ENCODE results near the gene FAM90A1. TPM values are rescaled to one million over a fixed set of nuclear protein-coding genes. Genes with fewer than 3 reads are reported as not detected.
"Not testable (repeated sequence)": the region's sequence is repeated elsewhere in the genome, so short reads cannot be mapped to it uniquely, and the experiment has no call there.

The FAM90A1 gene
- total RNA-seq, 4 donors from 2014 or later: under 0.01 TPM; not detected in 3

DNA sequence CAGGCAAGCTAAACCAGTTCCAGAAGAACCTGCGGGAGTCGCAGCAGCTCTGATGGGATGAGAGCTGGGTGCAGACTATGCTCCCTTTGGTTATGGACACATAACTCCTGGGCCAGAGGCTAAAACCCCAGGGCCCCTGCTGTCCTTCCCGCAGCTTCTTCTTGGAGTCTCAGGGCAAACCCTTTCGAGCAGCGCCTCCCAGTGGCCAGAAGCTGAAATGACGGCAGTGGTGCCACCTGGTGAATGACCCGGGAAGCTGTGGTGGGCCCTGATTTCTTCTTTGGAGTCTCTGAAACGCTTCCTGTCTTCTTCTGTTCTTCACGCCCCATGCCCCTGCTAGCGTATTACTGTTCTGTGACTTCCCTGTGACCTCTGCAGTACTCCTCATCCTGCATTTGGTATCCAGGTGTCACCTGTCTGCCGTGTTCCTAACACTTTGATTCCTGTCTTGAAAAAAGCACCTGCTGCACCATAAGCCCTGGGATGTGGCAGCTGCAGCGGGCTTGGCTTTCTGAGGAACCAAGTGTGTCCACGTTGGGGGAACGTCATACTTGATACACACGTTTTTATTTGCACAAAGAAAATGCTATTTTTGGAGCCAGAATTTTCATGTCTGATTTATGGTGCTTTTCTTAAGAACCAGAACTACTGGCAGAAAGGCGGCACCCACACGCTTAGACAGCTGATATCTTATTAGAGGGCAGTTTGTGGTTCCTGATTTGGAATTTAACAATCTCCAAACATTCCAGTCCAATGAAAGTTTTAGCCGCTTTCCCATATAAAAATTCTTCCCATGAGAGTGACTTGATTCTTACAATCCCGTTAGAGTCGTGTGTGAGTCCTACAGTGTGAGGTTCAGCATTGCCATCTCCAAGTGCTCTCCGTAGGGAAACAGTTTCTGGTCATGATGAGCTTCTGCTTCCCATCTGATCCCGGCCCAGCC, 4.5 kb upstream of the FAM90A1 start:
- H3K36me3 ChIP-seq; DNase-seq (ENCODE audit: extremely low spot score); H3K4me3 ChIP-seq; H3K27me3 ChIP-seq; H3K27ac ChIP-seq (replicated peaks in 1 of 4); intact Hi-C loops (cut with DNase I); H3K9me3 ChIP-seq: not testable (repeated sequence)
- 61% methylated on average over 17 of the region's 22 CpGs for whole genome bisulfite sequencing
- H3K4me1 ChIP-seq: peaks cover 0 to 13% (median 7%) of the 10 kb centered on the region in 4 donors
- TF ChIP-seq, protein P1, sequence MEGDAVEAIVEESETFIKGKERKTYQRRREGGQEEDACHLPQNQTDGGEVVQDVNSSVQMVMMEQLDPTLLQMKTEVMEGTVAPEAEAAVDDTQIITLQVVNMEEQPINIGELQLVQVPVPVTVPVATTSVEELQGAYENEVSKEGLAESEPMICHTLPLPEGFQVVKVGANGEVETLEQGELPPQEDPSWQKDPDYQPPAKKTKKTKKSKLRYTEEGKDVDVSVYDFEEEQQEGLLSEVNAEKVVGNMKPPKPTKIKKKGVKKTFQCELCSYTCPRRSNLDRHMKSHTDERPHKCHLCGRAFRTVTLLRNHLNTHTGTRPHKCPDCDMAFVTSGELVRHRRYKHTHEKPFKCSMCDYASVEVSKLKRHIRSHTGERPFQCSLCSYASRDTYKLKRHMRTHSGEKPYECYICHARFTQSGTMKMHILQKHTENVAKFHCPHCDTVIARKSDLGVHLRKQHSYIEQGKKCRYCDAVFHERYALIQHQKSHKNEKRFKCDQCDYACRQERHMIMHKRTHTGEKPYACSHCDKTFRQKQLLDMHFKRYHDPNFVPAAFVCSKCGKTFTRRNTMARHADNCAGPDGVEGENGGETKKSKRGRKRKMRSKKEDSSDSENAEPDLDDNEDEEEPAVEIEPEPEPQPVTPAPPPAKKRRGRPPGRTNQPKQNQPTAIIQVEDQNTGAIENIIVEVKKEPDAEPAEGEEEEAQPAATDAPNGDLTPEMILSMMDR (IDR thresholded peaks at IDR 0.05): peak; percentile 52 to 70 (median 63)

DNA sequence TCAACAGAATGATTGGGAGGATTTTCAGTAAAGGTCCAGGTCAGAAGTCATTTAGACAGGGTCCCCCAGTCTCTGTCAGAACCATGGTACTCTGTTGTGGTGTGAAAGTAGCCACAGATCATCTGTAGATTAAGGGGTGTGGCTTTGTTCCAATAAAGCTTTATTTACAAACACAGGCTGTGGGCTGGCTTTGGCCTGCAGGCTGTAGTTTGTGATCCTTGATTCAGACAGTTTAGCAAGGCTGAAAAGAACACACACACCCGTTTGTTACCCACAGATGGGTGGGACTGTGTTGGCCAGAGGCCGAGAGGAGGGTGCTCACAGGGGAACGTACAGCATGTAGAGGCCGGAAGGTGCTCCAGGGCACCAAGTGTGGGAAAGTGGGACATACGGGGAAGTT, 3.6 kb upstream of the FAM90A1 start:
- H3K4me3 ChIP-seq; H3K36me3 ChIP-seq; DNase-seq (ENCODE audit: extremely low spot score); H3K27ac ChIP-seq (replicated peaks in 1 of 4); H3K27me3 ChIP-seq; intact Hi-C loops (cut with DNase I); H3K9me3 ChIP-seq: not testable (repeated sequence)
- WGBS: 60% methylated on average over 1 of the region's 5 CpGs
- peaks cover 0 to 14% (median 7%) of the 10 kb centered on the region in 4 donors for H3K4me1 ChIP-seq

DNA sequence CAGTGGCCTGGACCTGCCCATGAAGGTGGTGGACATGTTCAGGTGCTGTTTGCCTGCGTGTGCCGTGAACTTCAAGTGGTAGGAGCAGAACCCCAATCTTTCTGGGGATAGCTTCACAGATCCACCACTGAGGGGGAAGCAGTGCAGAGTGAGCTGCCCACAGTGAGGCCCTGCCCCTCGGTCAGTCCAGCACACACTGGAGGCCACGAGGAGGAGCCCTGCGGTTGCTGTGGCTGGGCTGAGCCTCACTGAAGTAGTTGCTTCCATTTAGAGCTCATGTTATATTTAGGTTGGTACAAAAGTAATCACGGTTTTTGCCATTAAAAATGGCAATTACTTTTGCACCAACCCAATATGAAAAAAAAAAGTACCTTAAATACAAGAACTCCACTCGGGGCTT, 2.1 kb upstream of the FAM90A1 start:
- H3K27me3 ChIP-seq; H3K4me3 ChIP-seq; intact Hi-C loops (cut with DNase I); H3K27ac ChIP-seq (replicated peaks in 1 of 4); DNase-seq (ENCODE audit: extremely low spot score); H3K36me3 ChIP-seq; H3K9me3 ChIP-seq: not testable (repeated sequence)
- H3K4me1 ChIP-seq: peaks cover 0 to 14% (median 7%) of the 10 kb centered on the region in 4 donors
- 64% methylated on average over 4 of the region's 7 CpGs for WGBS

DNA sequence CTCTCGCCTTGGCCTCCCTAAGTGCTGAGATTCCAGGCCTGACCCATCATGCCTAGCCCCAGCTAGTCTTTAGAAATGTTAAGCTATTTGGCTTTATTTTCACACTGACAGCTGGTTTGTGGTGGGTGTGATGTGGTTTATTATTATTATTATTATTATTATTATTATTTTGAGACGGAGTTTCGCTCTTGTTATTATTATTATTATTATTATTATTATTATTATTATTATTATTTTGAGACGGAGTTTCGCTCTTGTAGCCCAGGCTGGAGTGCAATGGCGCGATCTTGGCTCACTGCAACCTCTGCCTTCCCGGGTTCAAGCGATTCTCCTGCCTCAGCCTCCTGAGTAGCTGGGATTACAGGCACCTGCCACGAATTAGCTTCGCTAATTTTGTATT, 1.2 kb upstream of the FAM90A1 start:
- H3K9me3 ChIP-seq; intact Hi-C loops (cut with DNase I); H3K36me3 ChIP-seq; H3K27me3 ChIP-seq; DNase-seq (ENCODE audit: extremely low spot score); H3K27ac ChIP-seq (replicated peaks in 1 of 4); H3K4me3 ChIP-seq: not testable (repeated sequence)
- H3K4me1 ChIP-seq: peaks cover 0 to 14% (median 7%) of the 10 kb centered on the region in 4 donors
- 91% methylated on average over 10 of the region's 11 CpGs for WGBS

DNA sequence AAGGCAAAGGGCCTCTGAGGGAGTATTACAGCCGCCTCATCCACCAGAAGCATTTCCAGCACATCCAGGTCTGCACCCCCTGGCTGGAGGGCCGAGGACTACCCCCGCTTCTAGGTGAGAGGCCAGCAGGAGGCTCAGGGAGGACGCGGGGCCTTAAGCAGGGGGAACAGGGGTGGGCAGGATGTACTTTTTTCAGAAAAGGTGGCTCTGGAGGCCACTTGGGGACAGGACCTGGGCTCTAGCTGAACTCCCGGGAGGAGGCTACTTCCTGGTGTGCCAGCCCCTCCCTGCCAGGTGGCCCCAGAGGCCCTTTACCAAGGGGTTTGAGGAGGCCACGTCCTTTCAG, 287 bp upstream of the FAM90A1 start:
- peak overlapping the region; percentile 16 to 39 (median 30) for H3K4me3 ChIP-seq
- H3K36me3 ChIP-seq; DNase-seq (ENCODE audit: extremely low spot score); H3K27ac ChIP-seq (replicated peaks in 1 of 4); intact Hi-C loops (cut with DNase I); H3K27me3 ChIP-seq; H3K9me3 ChIP-seq: not testable (repeated sequence)
- H3K4me1 ChIP-seq: peaks cover 0 to 14% (median 7%) of the 10 kb centered on the region in 4 donors
- 7% methylated on average over 2 of the region's 7 CpGs for WGBS

DNA sequence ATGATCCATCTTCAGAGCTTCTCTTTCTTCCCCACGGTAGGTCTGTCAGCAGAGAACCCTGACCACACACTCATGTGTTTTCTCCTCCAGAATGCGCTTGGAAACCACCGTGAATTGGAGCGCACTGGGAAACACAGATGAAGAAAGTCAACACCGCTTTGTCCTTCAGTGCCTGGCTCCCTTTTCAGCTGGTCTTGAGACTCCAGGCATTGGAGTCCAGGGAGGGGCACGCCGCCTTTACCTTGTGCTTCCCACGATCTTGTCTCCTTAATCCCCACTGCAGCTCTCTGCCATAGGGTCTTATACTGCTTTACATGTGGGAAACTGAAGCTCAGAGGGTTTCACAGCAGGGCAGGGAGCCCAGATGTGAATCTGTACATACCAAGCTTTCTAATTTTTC, 1.1 kb downstream of the FAM90A1 start:
- Histone ChIP-seq H3K27me3 (peaks cover 0 to 5% (median 0%) of the 10 kb centered on the region in 4 donors), H3K4me3 (no peak overlapping the region), H3K27ac (replicated peaks in 1 of 4) (no peak overlapping the region), H3K4me1 (peaks cover 0 to 14% (median 7%) of the 10 kb centered on the region in 4 donors), H3K9me3 (no peaks in the 10 kb centered on the region), H3K36me3 (no peaks in the 10 kb centered on the region)
- intact Hi-C loops (cut with DNase I): no loop called here
- TF ChIP-seq POLR2A (IDR thresholded peaks at IDR 0.05; ENCODE audit: low read depth): no peak
- TF ChIP-seq POLR2AphosphoS5 (IDR thresholded peaks at IDR 0.05): no peak
- no peak for TF ChIP-seq EP300 (IDR thresholded peaks at IDR 0.05)
- TF ChIP-seq, protein P1 (IDR thresholded peaks at IDR 0.05): no peak
- WGBS: 88% methylated on average over 8 of the region's 8 CpGs
- DNase-seq (ENCODE audit: extremely low spot score): no peak

DNA sequence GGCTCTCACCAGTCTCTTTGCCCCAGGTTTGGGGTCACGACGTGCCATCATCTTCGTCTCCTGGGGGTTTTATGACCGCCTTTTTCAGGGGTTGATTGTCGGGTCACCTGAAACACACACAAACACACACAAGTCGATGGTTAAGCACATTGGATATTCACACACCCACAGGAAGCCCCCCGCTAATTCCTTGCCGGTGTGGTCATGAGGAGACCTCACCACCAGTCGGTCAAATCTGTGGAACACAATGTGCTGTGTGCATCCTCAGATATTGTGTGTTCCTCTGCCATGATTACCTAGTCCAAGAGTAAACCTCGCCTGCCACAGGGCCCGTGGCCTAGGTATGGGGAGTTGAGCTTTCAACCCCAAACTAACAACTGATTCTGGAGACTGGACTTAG, 2.6 kb downstream of the FAM90A1 start:
- H3K36me3 ChIP-seq; intact Hi-C loops (cut with DNase I); H3K27ac ChIP-seq (replicated peaks in 1 of 4); DNase-seq (ENCODE audit: extremely low spot score); H3K27me3 ChIP-seq; H3K4me3 ChIP-seq; H3K9me3 ChIP-seq: not testable (repeated sequence)
- 95% methylated on average over 8 of the region's 11 CpGs for WGBS
- peaks cover 0 to 14% (median 7%) of the 10 kb centered on the region in 4 donors for H3K4me1 ChIP-seq

DNA sequence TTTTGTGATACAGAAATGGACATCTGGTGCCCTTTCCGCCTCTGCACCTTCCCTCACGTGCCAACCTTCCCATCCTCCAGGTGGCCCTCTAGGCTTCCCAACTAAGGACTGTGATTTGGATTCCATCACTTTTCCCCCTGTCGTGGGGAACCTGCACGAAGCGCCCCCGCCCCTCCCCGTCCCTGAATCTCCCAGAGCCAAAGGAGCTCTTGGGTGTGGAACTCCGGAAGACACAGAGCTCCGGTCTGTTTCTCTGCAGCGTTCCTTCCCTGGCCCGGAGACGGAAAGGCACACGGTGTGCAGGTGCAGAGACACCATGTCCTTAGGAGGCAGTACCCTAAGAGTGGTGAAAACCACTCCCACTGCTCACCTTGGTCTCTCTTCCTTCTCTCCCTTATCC, 3.8 kb downstream of the FAM90A1 start:
- intact Hi-C loops (cut with DNase I): not testable (repeated sequence)
- WGBS: 86% methylated on average over 13 of the region's 13 CpGs

DNA sequence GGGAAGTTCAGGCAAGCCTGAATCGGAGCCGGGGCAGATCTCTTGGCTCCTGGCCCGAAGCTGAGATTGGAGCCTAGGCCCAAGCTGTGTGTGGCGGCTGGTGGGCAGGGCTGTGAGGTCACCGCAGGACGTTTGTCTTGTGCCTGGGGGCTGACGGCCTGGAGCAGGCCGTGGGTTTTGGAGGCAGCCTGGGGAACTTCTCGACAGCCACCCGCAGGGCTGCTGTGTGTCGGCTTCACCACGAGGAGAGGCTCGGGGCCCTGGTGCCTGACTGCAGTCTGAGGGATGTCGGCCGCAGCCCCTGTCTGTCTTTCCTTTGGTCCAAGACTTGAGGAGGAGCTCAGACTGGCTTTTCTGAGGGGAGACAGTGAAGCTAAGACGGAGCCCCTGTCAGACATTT, 5.1 kb downstream of the FAM90A1 start:
- H3K27me3 ChIP-seq; intact Hi-C loops (cut with DNase I); H3K9me3 ChIP-seq; H3K27ac ChIP-seq (replicated peaks in 1 of 4); DNase-seq (ENCODE audit: extremely low spot score); H3K4me3 ChIP-seq; H3K4me1 ChIP-seq; H3K36me3 ChIP-seq: not testable (repeated sequence)
- 88% methylated on average over 12 of the region's 16 CpGs for WGBS

More for the DNA sequence above, 3.8 kb downstream of the FAM90A1 start:
- not testable (repeated sequence) for H3K27ac ChIP-seq (replicated peaks in 1 of 4); H3K9me3 ChIP-seq; H3K27me3 ChIP-seq; DNase-seq (ENCODE audit: extremely low spot score); H3K36me3 ChIP-seq; H3K4me3 ChIP-seq
- peaks cover 0 to 14% (median 7%) of the 10 kb centered on the region in 4 donors for H3K4me1 ChIP-seq

DNA sequence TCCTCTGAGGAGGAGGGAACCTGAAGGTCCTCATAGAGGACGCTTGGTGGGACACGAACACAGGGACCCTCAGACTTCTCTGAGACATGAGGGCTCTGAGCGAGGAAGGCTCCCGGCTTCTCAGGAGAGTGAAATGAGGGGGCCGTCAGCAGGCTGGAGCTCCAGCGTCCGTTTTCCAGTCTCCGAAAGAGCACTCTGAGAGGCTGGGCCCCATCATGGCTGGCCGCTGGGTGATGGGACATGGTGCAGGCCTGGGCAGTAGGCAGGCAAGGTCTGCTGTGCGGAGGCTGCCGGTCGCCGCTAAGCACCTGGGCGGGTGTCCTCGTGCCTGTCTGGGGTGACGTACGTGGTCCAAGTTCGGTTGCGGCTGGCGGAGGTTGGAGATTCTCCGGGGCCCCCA, 5.6 kb downstream of the FAM90A1 start:
- 100% methylated on average over 3 of the region's 21 CpGs for WGBS
- H3K27ac ChIP-seq (replicated peaks in 1 of 4); H3K4me3 ChIP-seq; H3K9me3 ChIP-seq; DNase-seq (ENCODE audit: extremely low spot score); H3K27me3 ChIP-seq; H3K4me1 ChIP-seq; intact Hi-C loops (cut with DNase I); H3K36me3 ChIP-seq: not testable (repeated sequence)

Data from esophagus muscularis mucosa (tissue), 4 donors.